HG03521 (cell line): Measurements from ENCODE around the gene PSG6.
"Not testable (repeated sequence)": the region's sequence is repeated elsewhere in the genome, so short reads cannot be mapped to it uniquely, and the experiment has no call there.

ENCODE experiments used
- ATAC-seq: cut with Tn5 transposase; IDR thresholded peaks from one replicate; pipeline ENCODE4 v1.9.1; 2021; ENCODE audit warnings: mild to moderate bottlenecking, moderate library complexity; ENCODE audit not compliant: unreplicated experiment

Gene PSG6

GRCh38 chr19:42912941-42913340 is 4.8 kb downstream of the PSG6 start:
- ATAC-seq = not testable (repeated sequence)

GRCh38 chr19:42911731-42912130 is 6.0 kb downstream of the PSG6 start:
- not testable (repeated sequence) for ATAC-seq

- not testable (repeated sequence) for ATAC-seq
Observed at GRCh38 chr19:42906162-42906561, 11.5 kb downstream of the PSG6 start.

- ATAC-seq = not testable (repeated sequence)
Observed at GRCh38 chr19:42900561-42900960, 17.1 kb downstream of the PSG6 start.

- ATAC-seq = not testable (repeated sequence)
Observed at GRCh38 chr19:42899674-42900073, 18.0 kb downstream of the PSG6 start.

GRCh38 chr19:42899110-42899509 is 18.6 kb downstream of the PSG6 start:
- not testable (repeated sequence) for ATAC-seq

GRCh38 chr19:42898656-42899055 is 19.0 kb downstream of the PSG6 start:
- not testable (repeated sequence) for ATAC-seq

GRCh38 chr19:42897729-42898128 is 20.0 kb downstream of the PSG6 start:
- ATAC-seq = not testable (repeated sequence)

- not testable (repeated sequence) for ATAC-seq
Observed at GRCh38 chr19:42890446-42890845, 27.2 kb downstream of the PSG6 start.

- not testable (repeated sequence) for ATAC-seq
Observed at GRCh38 chr19:42887876-42888445, 29.7 kb downstream of the PSG6 start.

- not testable (repeated sequence) for ATAC-seq
Observed at GRCh38 chr19:42882730-42883129, 35.0 kb downstream of the PSG6 start.

GRCh38 chr19:42882010-42882409 is 35.7 kb downstream of the PSG6 start:
- ATAC-seq = not testable (repeated sequence)

- not testable (repeated sequence) for ATAC-seq
Observed at GRCh38 chr19:42881279-42881678, 36.4 kb downstream of the PSG6 start.

GRCh38 chr19:42880621-42881020 is 37.1 kb downstream of the PSG6 start:
- ATAC-seq = not testable (repeated sequence)

GRCh38 chr19:42879613-42880012 is 38.1 kb downstream of the PSG6 start, which contains the start of gene PSG1:
PSG1 (minus strand) TSS chr19:42879713; CDS start chr19:42879581, 132 bp downstream.
- ATAC-seq = no peak

- not testable (repeated sequence) for ATAC-seq
Observed at GRCh38 chr19:42876596-42876995, 41.1 kb downstream of the PSG6 start.

- not testable (repeated sequence) for ATAC-seq
Observed at GRCh38 chr19:42875881-42876280, 41.8 kb downstream of the PSG6 start.

GRCh38 chr19:42874901-42875813 is 42.5 kb downstream of the PSG6 start:
- ATAC-seq = not testable (repeated sequence)

- not testable (repeated sequence) for ATAC-seq
Observed at GRCh38 chr19:42874136-42874535, 43.6 kb downstream of the PSG6 start.

- no peak for ATAC-seq
Observed at GRCh38 chr19:42872608-42873007, 45.1 kb downstream of the PSG6 start.

- ATAC-seq = no peak
Observed at GRCh38 chr19:42857544-42857867, 60.2 kb downstream of the PSG6 start.
